Lung (tissue), 12 donors: ENCODE results near the gene BDKRB2. TPM values are rescaled to one million over a fixed set of nuclear protein-coding genes. Genes with fewer than 3 reads are reported as not detected.

Source experiments
- ATAC-seq: fragments of 200-7000 bp; cut with Tn5 transposase; one replicate; pipeline ENCODE4 v1.9.1; 2020; ENCODE audit warnings: moderate number of reproducible peaks; ENCODE audit not compliant: insufficient read depth, low FRiP score
- DNase-seq, 3 donors: peaks; one replicate each; pipeline ENCODE4 v3.0.0-alpha.2; 2013 to 2017
- H3K27ac ChIP-seq, 2 donors: one replicate each; pipeline ENCODE4 v1.5.1; 2013; ENCODE audit warnings: mild to moderate bottlenecking in 2 of 2, moderate library complexity in 2 of 2, control low read depth in 1 of 2, inconsistent platforms in 1 of 2, low read depth in 1 of 2, low read length in 1 of 2
- H3K27me3 ChIP-seq, 3 donors: one replicate each; pipeline ENCODE4 v1.5.1; 2013; ENCODE audit warnings: low read length in 2 of 3; ENCODE audit not compliant: control insufficient read depth in 3 of 3, insufficient read depth in 3 of 3
- H3K36me3 ChIP-seq, 4 donors: one replicate each; pipeline ENCODE4 v1.5.1; 2013; ENCODE audit warnings: low read length in 4 of 4, mild to moderate bottlenecking in 1 of 4, moderate library complexity in 1 of 4; ENCODE audit not compliant: control insufficient read depth in 4 of 4, insufficient read depth in 4 of 4
- H3K4me1 ChIP-seq, 5 donors: one replicate each; pipeline ENCODE4 v1.5.1; 2013; ENCODE audit warnings: low read length in 5 of 5, mild to moderate bottlenecking in 2 of 5, moderate library complexity in 1 of 5; ENCODE audit not compliant: control insufficient read depth in 5 of 5, insufficient read depth in 5 of 5
- H3K4me3 ChIP-seq: one replicate; pipeline ENCODE4 v1.5.1; 2013; ENCODE audit warnings: mild to moderate bottlenecking, control low read depth, moderate library complexity
- H3K9ac ChIP-seq, 2 donors: one replicate each; pipeline ENCODE4 v1.5.1; 2013; ENCODE audit warnings: low read length in 2 of 2, control low read depth in 1 of 2; ENCODE audit not compliant: insufficient read depth in 1 of 2
- H3K9me3 ChIP-seq, 4 donors: one replicate each; pipeline ENCODE4 v1.5.1; 2013; ENCODE audit warnings: low read length in 3 of 4, mild to moderate bottlenecking in 1 of 4, moderate library complexity in 1 of 4; ENCODE audit not compliant: control insufficient read depth in 4 of 4, insufficient read depth in 3 of 4
- WGBS, 2 donors: extraction: QIAGEN DNeasy Blood & Tissue Kit; methylation state at CpG; one replicate each; pipeline ENCODE4 v1.1.7; 2013; 5-methylcytosine and 5-hydroxymethylcytosine counted together
- polyA plus RNA-seq, 2 donors: library from polyadenylated mRNA; stranded (reverse); fragments of 200-250 nt; gene quantifications; one replicate each; pipeline ENCODE4 v1.2.1, GENCODE V29; 2013
- total RNA-seq, 2 donors: library from RNA; depleted of rRNA in 1 of 2; stranded (reverse); fragments of >200 nt in 1 of 2; gene quantifications; one replicate each; pipeline ENCODE4 v1.2.1, GENCODE V29; 2014 to 2021
- TF ChIP-seq, protein P1 (sequence below): IDR thresholded peaks from 2 replicates; pipeline ENCODE4 v1.5.1; 2012; ENCODE audit warnings: mild to moderate bottlenecking; ENCODE audit errors: control extremely low read depth, extremely low read depth
- donor health status: control.
- donor health status: control.
- donor health status: Bipolar disorder and iron deficiency.
- donor health status: healthy.
- donor health status: DM: yes; HTN: yes; CAD: no.

The BDKRB2 gene
- total and polyA plus RNA-seq, 4 donors, result 0.77 to 5.8 (median 2.4) TPM

DNA sequence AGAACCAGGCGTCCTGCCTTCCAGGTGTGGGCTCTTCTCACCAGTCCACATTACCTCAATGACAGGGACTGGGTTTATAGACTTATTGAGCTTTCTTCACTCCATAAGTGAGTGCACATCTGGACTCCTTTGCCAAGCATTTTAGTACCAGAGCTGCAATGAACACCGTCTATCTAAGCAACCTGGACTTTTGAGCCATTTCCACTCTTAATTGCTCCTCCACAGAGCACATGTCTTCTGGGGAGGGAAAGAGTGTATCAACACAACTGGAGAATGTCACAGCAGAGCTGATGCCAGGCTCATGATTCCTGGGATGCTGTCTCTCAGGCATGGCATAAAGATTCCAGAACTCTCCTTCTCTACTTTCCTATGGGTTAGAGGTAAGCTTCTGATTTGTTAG lies 43.0 kb upstream of the BDKRB2 start:
- H3K4me1 ChIP-seq, result peaks cover 0 to 2% (median 0%) of the 10 kb centered on the region in 5 donors
- H3K27ac ChIP-seq, result no peak overlapping the region
- TF ChIP-seq, protein P1, sequence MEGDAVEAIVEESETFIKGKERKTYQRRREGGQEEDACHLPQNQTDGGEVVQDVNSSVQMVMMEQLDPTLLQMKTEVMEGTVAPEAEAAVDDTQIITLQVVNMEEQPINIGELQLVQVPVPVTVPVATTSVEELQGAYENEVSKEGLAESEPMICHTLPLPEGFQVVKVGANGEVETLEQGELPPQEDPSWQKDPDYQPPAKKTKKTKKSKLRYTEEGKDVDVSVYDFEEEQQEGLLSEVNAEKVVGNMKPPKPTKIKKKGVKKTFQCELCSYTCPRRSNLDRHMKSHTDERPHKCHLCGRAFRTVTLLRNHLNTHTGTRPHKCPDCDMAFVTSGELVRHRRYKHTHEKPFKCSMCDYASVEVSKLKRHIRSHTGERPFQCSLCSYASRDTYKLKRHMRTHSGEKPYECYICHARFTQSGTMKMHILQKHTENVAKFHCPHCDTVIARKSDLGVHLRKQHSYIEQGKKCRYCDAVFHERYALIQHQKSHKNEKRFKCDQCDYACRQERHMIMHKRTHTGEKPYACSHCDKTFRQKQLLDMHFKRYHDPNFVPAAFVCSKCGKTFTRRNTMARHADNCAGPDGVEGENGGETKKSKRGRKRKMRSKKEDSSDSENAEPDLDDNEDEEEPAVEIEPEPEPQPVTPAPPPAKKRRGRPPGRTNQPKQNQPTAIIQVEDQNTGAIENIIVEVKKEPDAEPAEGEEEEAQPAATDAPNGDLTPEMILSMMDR, result no peak
- H3K27me3 ChIP-seq, result no peaks in the 10 kb centered on the region
- H3K9ac ChIP-seq, result no peak overlapping the region
- no peak overlapping the region for H3K4me3 ChIP-seq
- H3K9me3 ChIP-seq, result no peaks in the 10 kb centered on the region
- ATAC-seq, result no peak
- WGBS, 2 donors, result 89 to 91% methylated on average over 2 of the region's 2 CpGs
- no peak for DNase-seq
- no peaks in the 10 kb centered on the region for H3K36me3 ChIP-seq

DNA sequence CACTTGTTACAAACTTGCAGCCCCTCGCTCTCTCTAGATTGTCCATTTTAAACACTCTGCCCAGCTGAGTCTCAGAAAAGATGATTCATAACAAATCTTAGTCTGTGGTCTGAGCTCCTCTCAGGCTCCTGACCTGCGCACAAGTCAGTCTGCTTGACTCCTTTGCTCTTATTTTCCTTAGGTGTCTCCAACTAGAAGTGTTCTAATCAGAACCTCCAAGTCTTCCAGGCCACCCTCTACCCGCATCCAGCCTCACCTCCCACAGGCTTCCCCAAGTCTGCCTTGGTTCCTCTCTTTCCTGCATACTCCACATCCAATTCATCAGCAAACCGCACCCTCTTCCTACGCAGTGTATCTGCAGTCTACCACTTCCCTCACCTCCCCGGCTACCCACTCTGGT lies 42.4 kb upstream of the BDKRB2 start:
- H3K4me3 ChIP-seq, result no peak overlapping the region
- no peak overlapping the region for H3K27ac ChIP-seq
- ATAC-seq (no peak), DNase-seq (no peak)
- H3K9me3 ChIP-seq, result no peaks in the 10 kb centered on the region
- TF ChIP-seq, protein P1, result no peak
- peaks cover 0 to 7% (median 0%) of the 10 kb centered on the region in 5 donors for H3K4me1 ChIP-seq
- no peaks in the 10 kb centered on the region for H3K36me3 ChIP-seq
- no peak overlapping the region for H3K9ac ChIP-seq
- H3K27me3 ChIP-seq, result no peaks in the 10 kb centered on the region
- 94 to 96% methylated on average over 6 of the region's 6 CpGs for WGBS, 2 donors

DNA sequence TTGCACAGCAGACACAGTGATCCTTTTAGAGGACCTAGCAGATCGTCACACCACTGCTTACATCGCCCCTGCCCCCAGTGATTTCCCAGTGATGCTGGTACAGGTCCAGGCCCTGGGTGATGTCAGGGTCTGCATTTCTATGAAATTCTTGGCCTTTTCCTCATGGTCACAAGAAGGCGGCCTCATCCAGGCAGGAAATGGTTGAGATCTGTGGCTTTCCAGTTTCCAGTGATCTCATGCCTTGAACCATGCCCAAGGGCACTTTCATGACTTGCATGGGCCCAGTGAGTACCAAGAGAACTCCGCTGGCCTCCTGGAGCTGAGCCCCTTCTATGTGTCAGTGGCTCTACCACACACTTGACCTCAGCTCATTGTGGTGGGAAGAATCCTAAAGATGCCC lies 41.9 kb upstream of the BDKRB2 start:
- Histone ChIP-seq H3K9me3 (no peaks in the 10 kb centered on the region), H3K27me3 (peaks cover 0 to 2% (median 0%) of the 10 kb centered on the region in 3 donors), H3K36me3 (no peaks in the 10 kb centered on the region), H3K4me3 (no peak overlapping the region), H3K4me1 (peaks cover 0 to 8% (median 0%) of the 10 kb centered on the region in 5 donors), H3K9ac (no peak overlapping the region), H3K27ac (no peak overlapping the region)
- 93 to 99% methylated on average over 4 of the region's 4 CpGs for WGBS, 2 donors
- TF ChIP-seq, protein P1, result no peak
- ATAC-seq (no peak), DNase-seq (no peak)

DNA sequence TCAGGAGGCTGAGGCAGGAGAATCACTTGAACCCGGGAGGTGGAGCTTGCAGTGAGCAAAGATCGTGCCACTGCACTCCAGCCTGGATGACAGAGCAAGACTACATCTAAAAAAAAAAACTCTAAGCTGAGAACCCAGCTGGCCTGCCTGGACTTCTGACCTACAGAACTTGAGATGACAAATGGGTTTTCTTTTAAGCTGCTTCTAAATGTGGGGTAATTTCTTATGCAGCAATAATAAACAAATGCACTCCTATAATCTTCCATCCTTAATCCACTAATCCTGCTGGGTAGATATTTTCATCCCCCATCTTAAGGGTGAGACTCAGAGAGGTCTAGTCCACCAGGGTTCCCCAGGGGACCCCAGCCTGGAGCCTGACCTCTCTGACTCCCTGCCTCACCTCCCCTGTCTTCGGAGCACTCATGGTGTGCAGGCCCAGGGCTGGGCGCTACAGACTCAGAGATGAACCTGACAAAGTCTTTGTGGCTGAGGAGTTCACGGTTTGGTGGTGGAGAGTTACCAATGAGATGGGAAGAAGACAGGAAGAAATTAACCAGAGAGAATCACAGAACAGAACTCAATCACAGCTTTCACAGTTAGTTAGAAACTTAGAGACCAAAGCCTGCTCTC lies 39.7 kb upstream of the BDKRB2 start:
- TF ChIP-seq, protein P1, result no peak
- Histone ChIP-seq H3K36me3 (no peaks in the 10 kb centered on the region), H3K4me3 (no peak overlapping the region), H3K4me1 (peaks cover 0 to 8% (median 0%) of the 10 kb centered on the region in 5 donors), H3K27me3 (peaks cover 0 to 4% (median 0%) of the 10 kb centered on the region in 3 donors), H3K9me3 (no peaks in the 10 kb centered on the region), H3K27ac (no peak overlapping the region), H3K9ac (no peak overlapping the region)
- no peak for DNase-seq
- no peak for ATAC-seq
- 87 to 88% methylated on average over 5 of the region's 5 CpGs for WGBS, 2 donors
